Measurements from ENCODE around the gene PLEK.

DNA sequence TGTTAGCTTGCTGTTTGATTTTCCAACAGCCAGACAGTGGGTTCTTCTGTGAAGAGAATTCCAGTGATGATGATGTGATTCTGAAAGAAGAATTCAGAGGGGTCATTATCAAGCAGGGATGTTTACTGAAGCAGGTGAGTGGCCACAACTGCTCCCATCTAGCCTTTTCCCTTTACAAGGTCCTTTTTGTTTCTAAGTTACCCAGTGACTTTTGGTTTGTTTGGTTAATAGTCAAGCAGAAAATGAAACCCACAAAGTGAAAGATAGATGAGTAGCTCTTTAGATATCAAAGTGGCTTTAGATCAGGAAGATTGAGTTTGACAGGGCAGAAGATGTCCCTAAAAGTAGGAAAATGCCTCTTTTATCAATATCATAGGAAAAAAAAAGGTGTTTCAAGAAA is 23.3 kb downstream of the PLEK start:
- no peak for TF ChIP-seq POLR2A (IDR thresholded peaks at IDR 0.05)
- TF ChIP-seq, protein P1, sequence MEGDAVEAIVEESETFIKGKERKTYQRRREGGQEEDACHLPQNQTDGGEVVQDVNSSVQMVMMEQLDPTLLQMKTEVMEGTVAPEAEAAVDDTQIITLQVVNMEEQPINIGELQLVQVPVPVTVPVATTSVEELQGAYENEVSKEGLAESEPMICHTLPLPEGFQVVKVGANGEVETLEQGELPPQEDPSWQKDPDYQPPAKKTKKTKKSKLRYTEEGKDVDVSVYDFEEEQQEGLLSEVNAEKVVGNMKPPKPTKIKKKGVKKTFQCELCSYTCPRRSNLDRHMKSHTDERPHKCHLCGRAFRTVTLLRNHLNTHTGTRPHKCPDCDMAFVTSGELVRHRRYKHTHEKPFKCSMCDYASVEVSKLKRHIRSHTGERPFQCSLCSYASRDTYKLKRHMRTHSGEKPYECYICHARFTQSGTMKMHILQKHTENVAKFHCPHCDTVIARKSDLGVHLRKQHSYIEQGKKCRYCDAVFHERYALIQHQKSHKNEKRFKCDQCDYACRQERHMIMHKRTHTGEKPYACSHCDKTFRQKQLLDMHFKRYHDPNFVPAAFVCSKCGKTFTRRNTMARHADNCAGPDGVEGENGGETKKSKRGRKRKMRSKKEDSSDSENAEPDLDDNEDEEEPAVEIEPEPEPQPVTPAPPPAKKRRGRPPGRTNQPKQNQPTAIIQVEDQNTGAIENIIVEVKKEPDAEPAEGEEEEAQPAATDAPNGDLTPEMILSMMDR (IDR thresholded peaks at IDR 0.05): no peak
- TF ChIP-seq POLR2AphosphoS5 (IDR thresholded peaks at IDR 0.05): no peak
